ENCODE results near the gene TBL3. TPM values are rescaled to one million over a fixed set of nuclear protein-coding genes. Genes with fewer than 3 reads are reported as not detected.

The TBL3 gene
- total and polyA plus RNA-seq, 2 of the 8 experiments (the other 6 are each of a cell fraction or from before 2014, with no cell fraction given) = 65.8 to 137 TPM

DNA sequence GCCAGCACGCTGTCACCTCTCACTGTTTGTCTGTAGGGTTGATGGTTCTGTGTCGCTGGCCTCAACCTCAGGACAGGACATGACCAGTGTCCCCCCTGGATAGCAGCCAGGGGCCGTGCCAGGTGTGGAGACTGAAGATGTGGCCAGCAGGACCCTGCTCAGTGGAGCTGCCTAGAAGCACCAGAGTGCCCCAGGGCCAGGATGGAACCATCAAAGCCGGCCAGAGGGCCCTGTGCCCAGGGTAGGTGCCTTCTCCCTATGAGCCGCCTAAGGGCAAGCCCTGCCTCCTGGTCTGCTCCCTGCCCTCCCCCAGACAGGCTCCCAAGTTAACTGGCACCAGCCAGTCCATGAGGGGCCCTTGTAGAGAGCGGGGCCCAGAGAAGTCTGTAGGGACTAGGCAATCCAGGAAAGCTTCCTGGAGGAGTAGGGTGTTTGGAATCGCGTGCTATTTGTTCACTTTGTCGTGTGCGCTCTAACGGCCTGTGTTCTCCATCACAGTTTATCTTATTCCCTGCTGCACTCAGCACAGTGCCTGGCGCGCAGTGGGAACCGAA is 13.1 kb upstream of the TBL3 start:
- Histone ChIP-seq H3K14ac (ENCODE audit: insufficient read length) (no peak overlapping the region), H3K9me3 (ENCODE audit: insufficient read depth in 2 of 2, low read depth in 1 of 2, low read length in 1 of 2) (no peaks in the 10 kb centered on the region), H3K9ac (replicated peaks in 1 of 4; ENCODE audit: extremely low read depth in 1 of 4, low read depth in 3 of 4, low read length in 3 of 4) (no peak overlapping the region), H3K4me1 (replicated peaks in 1 of 4; ENCODE audit: control insufficient read depth in 3 of 4, insufficient read depth in 4 of 4, low read length in 3 of 4) (peaks cover 0 to 16% (median under 1%) of the 10 kb centered on the region in 4 experiments; a peak in 4 of 7 replicates), H3K27ac (ENCODE audit: low read depth, low read length) (no peak overlapping the region), H3K4me2 (ENCODE audit: insufficient read depth in 1 of 2, low read depth in 2 of 2, low read length in 2 of 2) (peak overlapping the region; percentile 62 to 99), H3K56ac (replicated peaks; ENCODE audit: insufficient read length, low read depth, low read length) (no peak overlapping the region), H4K20me1 (replicated peaks in 1 of 2; ENCODE audit: control insufficient read depth in 1 of 2, insufficient read depth in 2 of 2, low read length in 2 of 2) (peaks cover 5 to 12% of the 10 kb centered on the region in 2 experiments), H2BK5ac (ENCODE audit: low read depth, low read length) (no peak overlapping the region; the same call in 1 of the 2 replicates), H4K5ac (ENCODE audit: insufficient read length, low read depth, low read length) (peak overlapping the region; percentile 27), H4K8ac (ENCODE audit: extremely low read depth, insufficient read depth, low read length) (peak overlapping the region; percentile 16; the same call in 1 of the 2 replicates), H3K23ac (ENCODE audit: insufficient read length) (no peak overlapping the region), H3K4ac (replicated peaks; ENCODE audit: insufficient read length, low read depth, low read length) (peak overlapping the region; percentile 76), H2BK120ac (replicated peaks; ENCODE audit: low read depth, low read length) (no peak overlapping the region), H2BK15ac (ENCODE audit: low read length) (peak overlapping the region; percentile 72; the same call in 1 of the 2 replicates), H3K4me3 (ENCODE audit: extremely low read depth in 1 of 4, insufficient read depth in 2 of 4, low read depth in 3 of 4, low read length in 4 of 4) (peak overlapping the region; percentile 22 to 93 (median 86)), H4K91ac (replicated peaks; ENCODE audit: insufficient read length, low read length) (peak overlapping the region; percentile 69), H3K27me3 (replicated peaks in 1 of 4; ENCODE audit: control insufficient read depth in 3 of 4, extremely low read depth in 1 of 4, insufficient read depth in 3 of 4, low read length in 3 of 4) (peaks cover 0 to 2% (median 0%) of the 10 kb centered on the region in 4 experiments; a peak in 3 of 7 replicates), H2AK5ac (ENCODE audit: low read depth, low read length) (no peak overlapping the region), H2BK12ac (ENCODE audit: low read depth, low read length) (peak overlapping the region; percentile 50; the same call in 1 of the 2 replicates), H3K79me1 (ENCODE audit: low read depth, low read length) (peaks cover 2% of the 10 kb centered on the region), H2AFZ (ENCODE audit: low read length) (peak overlapping the region; percentile 31; the same call in 1 of the 2 replicates), H2BK20ac (ENCODE audit: low read length) (no peak overlapping the region), H3K23me2 (ENCODE audit: low read depth, low read length) (peaks cover 11% of the 10 kb centered on the region), H3K79me2 (ENCODE audit: control insufficient read depth in 1 of 2, insufficient read depth in 2 of 2, low read length in 2 of 2) (peaks cover 5 to 21% of the 10 kb centered on the region in 2 experiments), H3K18ac (ENCODE audit: extremely low read depth, low read length) (peak overlapping the region; percentile 60; the same call in 1 of the 2 replicates), H3K36me3 (ENCODE audit: control insufficient read depth in 2 of 4, insufficient read depth in 4 of 4, low read length in 3 of 4) (peaks cover 17 to 30% (median 26%) of the 10 kb centered on the region in 4 experiments)
- CTCF ChIA-PET (ENCODE audit: partially characterized antibody) = interaction anchor here (1.2 to 1.8 kb wide), 3 partner anchors 12 to 17 kb away, joined by 3 to 8 read pairs (median 3); partner anchors contain the start of gene TBL3
- 54% methylated on average over 13 of the region's 14 CpGs; no CpG with 5 or more reads in 1 of the 2 experiments for WGBS, 2 experiments (ENCODE audit: extremely low coverage in 1 of 2, insufficient coverage in 1 of 2, insufficient read length in 1 of 2, insufficient replicate concordance in 2 of 2, low coverage in 1 of 2, low lambda C conversion rate in 2 of 2, missing lambda C conversion rate in 1 of 2)
- TF ChIP-seq HDAC6 (IDR thresholded peaks at IDR 0.05; ENCODE audit: low read depth, low read length) = no peak
- no peak for TF ChIP-seq SIRT6 (IDR thresholded peaks at IDR 0.05; ENCODE audit: low read length)
- no peak for TF ChIP-seq ASH2L (IDR thresholded peaks at IDR 0.05; ENCODE audit: low read length)
- no peak for TF ChIP-seq CREB1 (IDR thresholded peaks at IDR 0.05)
- TF ChIP-seq YY1 (IDR thresholded peaks at IDR 0.05; ENCODE audit: low read depth, low read length) = no peak
- no peak for TF ChIP-seq ZNF274 (IDR thresholded peaks at IDR 0.05; ENCODE audit: borderline replicate concordance, extremely low read depth, low read length)
- TF ChIP-seq JUND (IDR thresholded peaks at IDR 0.05; ENCODE audit: low read length) = no peak
- TF ChIP-seq EGR1 (IDR thresholded peaks at IDR 0.05; ENCODE audit: borderline replicate concordance, low read depth, low read length) = no peak
- TF ChIP-seq SRF (IDR thresholded peaks at IDR 0.05; ENCODE audit: low read depth, low read length) = no peak
- TF ChIP-seq RBBP5 (IDR thresholded peaks at IDR 0.05; ENCODE audit: borderline replicate concordance, low read depth, low read length) = no peak
- no peak for TF ChIP-seq TAF7 (optimal IDR thresholded peaks at IDR 0.05; ENCODE audit: borderline replicate concordance, low read depth, low read length)
- TF ChIP-seq MAFK (IDR thresholded peaks at IDR 0.05; ENCODE audit: low read depth, low read length) = no peak
- POLR2A ChIA-PET (ENCODE audit: partially characterized antibody) = interaction anchor here (0.9 to 19.8 kb wide), 8 partner anchors 6 to 196 kb away, joined by 3 to 736 read pairs (median 58); partner anchors contain the start of genes GFER, MSRB1, NME3 and NOXO1
- DNase-seq (ENCODE audit: low read depth in 1 of 2, low spot score in 2 of 2) (peak in 1 of 2 experiments; percentile 57), FAIRE-seq (no peak)

Data from H1 (cell line).